Spleen (tissue), 7 donors: ENCODE data around the gene OR51T1.

ENCODE experiments used
- POLR2A ChIP-seq, 3 donors: fragments of 450-650 bp; IDR thresholded peaks; one replicate each; pipeline ENCODE4 v1.5.1; 2017; ENCODE audit warnings: antibody characterized with exemption in 3 of 3, mild to moderate bottlenecking in 1 of 3
- POLR2AphosphoS5 ChIP-seq, 3 donors: sonication (generic); formaldehyde crosslinking; IDR thresholded peaks; one replicate each; pipeline ENCODE4 v1.5.1; 2017; ENCODE audit warnings: antibody characterized with exemption in 3 of 3
- TF ChIP-seq, protein P1 (sequence below), 11 experiments: fragments of 200-600 bp in 7 of 11; fragments of 450-650 bp in 4 of 11; sonication (generic) in 4 of 11; IDR thresholded peaks in 8 of 11; conservative IDR thresholded peaks in 3 of 11; 1 replicate in 7 of 11; 2 replicates in 4 of 11; pipeline versions ENCODE4 v1.4.0 to v1.8.0; 2016 to 2021; ENCODE audit warnings: antibody characterized with exemption in 11 of 11, inconsistent platforms in 4 of 11, mild to moderate bottlenecking in 1 of 11
- donor health status: DM: no; HTN: no; CAD: no; lungs with moderate emphysema.
- donor health status: DM: no; HTN: no; CAD: no.
- donor health status: DM: no; HTN: no; CAD: no.

DNA sequence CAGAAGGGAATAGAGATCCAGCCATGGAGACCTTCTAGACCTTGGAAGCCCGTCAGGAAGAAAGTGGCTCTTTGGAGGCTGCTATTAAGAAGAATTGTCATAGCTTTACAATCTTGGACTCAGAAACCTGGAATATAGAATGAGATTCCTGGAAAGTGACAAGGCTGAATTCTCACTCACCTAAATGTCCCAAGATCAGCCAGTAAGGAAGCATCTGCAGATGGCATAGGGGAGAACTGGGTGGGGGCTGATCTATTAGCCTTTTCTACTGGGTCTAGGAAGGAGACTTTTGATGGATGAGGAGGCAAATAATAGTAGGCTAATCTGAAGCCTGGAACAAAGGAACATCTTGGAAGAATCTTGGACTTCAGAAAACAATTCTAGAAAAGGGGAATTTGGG, 42.5 kb downstream of the OR51T1 start, which contains the start of gene OR51G1:
- TF ChIP-seq, protein P1, sequence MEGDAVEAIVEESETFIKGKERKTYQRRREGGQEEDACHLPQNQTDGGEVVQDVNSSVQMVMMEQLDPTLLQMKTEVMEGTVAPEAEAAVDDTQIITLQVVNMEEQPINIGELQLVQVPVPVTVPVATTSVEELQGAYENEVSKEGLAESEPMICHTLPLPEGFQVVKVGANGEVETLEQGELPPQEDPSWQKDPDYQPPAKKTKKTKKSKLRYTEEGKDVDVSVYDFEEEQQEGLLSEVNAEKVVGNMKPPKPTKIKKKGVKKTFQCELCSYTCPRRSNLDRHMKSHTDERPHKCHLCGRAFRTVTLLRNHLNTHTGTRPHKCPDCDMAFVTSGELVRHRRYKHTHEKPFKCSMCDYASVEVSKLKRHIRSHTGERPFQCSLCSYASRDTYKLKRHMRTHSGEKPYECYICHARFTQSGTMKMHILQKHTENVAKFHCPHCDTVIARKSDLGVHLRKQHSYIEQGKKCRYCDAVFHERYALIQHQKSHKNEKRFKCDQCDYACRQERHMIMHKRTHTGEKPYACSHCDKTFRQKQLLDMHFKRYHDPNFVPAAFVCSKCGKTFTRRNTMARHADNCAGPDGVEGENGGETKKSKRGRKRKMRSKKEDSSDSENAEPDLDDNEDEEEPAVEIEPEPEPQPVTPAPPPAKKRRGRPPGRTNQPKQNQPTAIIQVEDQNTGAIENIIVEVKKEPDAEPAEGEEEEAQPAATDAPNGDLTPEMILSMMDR (IDR thresholded peaks at IDR 0.05 in 8 of 11, conservative IDR thresholded peaks at IDR 0.05 in 3 of 11), result no peak
- no peak for TF ChIP-seq POLR2AphosphoS5 (IDR thresholded peaks at IDR 0.05)
- no peak for TF ChIP-seq POLR2A (IDR thresholded peaks at IDR 0.05)
